Left ventricle myocardium inferior (tissue), 1 donor: Measurements from ENCODE around the gene GNAQ. TPM values are rescaled to one million over a fixed set of nuclear protein-coding genes. Genes with fewer than 3 reads are reported as not detected.

ENCODE experiments used
- DNase-seq: peaks from one replicate; pipeline ENCODE4 v3.0.0-alpha.2; 2020
- H3K27ac ChIP-seq: fragments of 200-600 bp; replicated peaks from 2 replicates; pipeline ENCODE4 v1.8.0; 2021
- H3K27me3 ChIP-seq: fragments of 200-600 bp; 2 replicates; pipeline ENCODE4 v1.8.0; 2021; ENCODE audit warnings: low read depth
- H3K36me3 ChIP-seq: fragments of 200-600 bp; 2 replicates; pipeline ENCODE4 v1.8.0; 2021
- H3K4me1 ChIP-seq: fragments of 200-600 bp; 2 replicates; pipeline ENCODE4 v1.8.0; 2021
- H3K4me3 ChIP-seq: fragments of 200-600 bp; 2 replicates; pipeline ENCODE4 v1.8.0; 2021; ENCODE audit warnings: mild to moderate bottlenecking, moderate library complexity
- H3K9me3 ChIP-seq: fragments of 200-600 bp; replicated peaks from 2 replicates; pipeline ENCODE4 v1.8.0; 2021
- CTCF ChIP-seq: fragments of 200-600 bp; IDR thresholded peaks from 2 replicates; pipeline ENCODE4 v1.8.0; 2021; ENCODE audit warnings: antibody characterized with exemption, mild to moderate bottlenecking, borderline replicate concordance
- intact Hi-C: fragments of 100-400 bp; cut with micrococcal nuclease; formaldehyde crosslinking; loops from one replicate; pipeline ENCODE4 v1.11.0; 2022
- total RNA-seq: library from RNA; stranded (reverse); fragmentation: NEBNext Ultra II Directional; extraction: Animal tissue kit (Norgen Biotek cat#: 25700); gene quantifications from one replicate; pipeline ENCODE4 v1.2.1, GENCODE V29; 2021
- donor health status: DM: no; HTN: yes; CAD: no; lungs with severe emphysema.

Gene GNAQ
- total RNA-seq, 1 donor from 2014 or later, result 15.2 TPM

GRCh38 chr9:77673941-77674791 is 357.4 kb downstream of the GNAQ start:
- Histone ChIP-seq H3K4me1 (peaks cover 3% of the 10 kb centered on the region), H3K36me3 (no peaks in the 10 kb centered on the region), H3K4me3 (no peak overlapping the region), H3K27me3 (no peaks in the 10 kb centered on the region), H3K9me3 (no peaks in the 10 kb centered on the region), H3K27ac (peak overlapping the region; percentile 67)
- intact Hi-C loops, result no loop called here
- no peak for TF ChIP-seq CTCF
- no peak for DNase-seq

GRCh38 chr9:77672183-77672582 is 359.4 kb downstream of the GNAQ start:
- Histone ChIP-seq H3K27me3 (no peaks in the 10 kb centered on the region), H3K4me1 (peaks cover 3% of the 10 kb centered on the region), H3K27ac (no peak overlapping the region), H3K36me3 (no peaks in the 10 kb centered on the region), H3K4me3 (no peak overlapping the region), H3K9me3 (no peaks in the 10 kb centered on the region)
- intact Hi-C loops, result no loop called here
- no peak for DNase-seq
- no peak for TF ChIP-seq CTCF

GRCh38 chr9:77667151-77667550 is 364.5 kb downstream of the GNAQ start:
- DNase-seq, result no peak
- Histone ChIP-seq H3K4me1 (peaks cover 10% of the 10 kb centered on the region), H3K4me3 (no peak overlapping the region), H3K27ac (no peak overlapping the region), H3K27me3 (no peaks in the 10 kb centered on the region), H3K9me3 (no peaks in the 10 kb centered on the region), H3K36me3 (no peaks in the 10 kb centered on the region)
- intact Hi-C loops, result no loop called here
- TF ChIP-seq CTCF, result no peak

Other genes starting within 250 kb of the GNAQ start
- 3.4 TPM for gene CEP78, start 204.3 kb upstream of the GNAQ start, total RNA-seq